Measurements from ENCODE around the gene NPEPL1. TPM values are rescaled to one million over a fixed set of nuclear protein-coding genes. Genes with fewer than 3 reads are reported as not detected.

The NPEPL1 gene
- total and polyA plus RNA-seq, 2 of the 8 experiments (the other 6 are each of a cell fraction or from before 2014, with no cell fraction given), result 12.4 to 26.8 TPM

DNA sequence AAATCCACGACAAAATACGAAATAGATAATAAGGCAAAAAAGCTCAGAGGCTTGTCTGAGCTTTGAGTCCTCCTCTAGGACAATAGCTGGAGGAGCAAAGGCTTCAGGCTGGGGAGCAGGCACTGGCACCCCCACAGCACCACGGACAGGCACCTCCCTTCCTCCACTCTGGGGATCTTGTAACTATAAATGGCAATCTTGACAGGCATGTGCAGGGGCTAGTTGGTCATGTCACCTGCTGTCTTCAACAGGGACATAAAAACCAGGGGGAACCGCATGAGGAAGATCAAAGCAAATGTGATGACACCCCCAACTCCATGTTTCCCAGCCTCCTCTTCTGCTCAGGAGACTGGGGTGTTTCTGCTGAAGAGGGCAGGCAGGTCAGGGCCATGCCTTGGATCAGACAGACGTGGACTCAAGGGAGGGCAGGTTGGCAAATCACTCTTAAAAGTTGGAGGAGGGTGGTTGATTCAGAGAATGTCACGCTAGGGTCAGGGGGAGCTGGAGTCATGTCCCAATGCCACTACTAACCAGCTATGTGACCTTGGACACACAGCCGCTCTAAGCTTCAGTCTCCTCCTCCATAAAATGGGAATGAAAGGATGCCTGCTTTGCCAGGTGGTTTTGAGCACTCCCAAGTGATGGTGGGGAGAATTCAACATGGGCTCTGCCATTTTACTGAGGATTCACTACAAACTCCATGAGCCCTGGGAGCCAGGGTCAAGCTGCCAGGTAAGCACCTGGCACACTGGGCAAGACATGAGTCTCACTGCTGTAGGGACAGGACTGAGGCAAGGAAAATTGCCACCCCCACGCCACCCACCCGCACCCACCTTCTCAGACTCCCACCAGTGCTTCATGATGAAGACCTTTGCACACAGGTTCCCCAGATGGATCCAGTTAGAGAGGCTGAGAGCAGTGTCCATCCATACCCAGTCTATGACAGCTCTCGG, 48.0 kb downstream of the NPEPL1 start (continued):
- no peak for TF ChIP-seq EP300 (IDR thresholded peaks at IDR 0.05; ENCODE audit: borderline replicate concordance in 1 of 2, low read depth in 2 of 2, low read length in 2 of 2)
- no peak for TF ChIP-seq HDAC2 (IDR thresholded peaks at IDR 0.05; ENCODE audit: borderline replicate concordance in 1 of 2, low read depth in 2 of 2, low read length in 2 of 2)

All from H1 (cell line).